Stimulated activated effector memory CD8-positive, alpha-beta T cell treated with anti-CD3 and anti-CD28 coated beads, Interleukin-12 subunit alpha, Interleukin-12 subunit beta, amount 100 ng/mL, for 72 hours (primary cell): ENCODE data around the gene SEPTIN1.

ENCODE experiments used
- ATAC-seq: fragments of 150-1000 bp; cut with Tn5 transposase; 2 replicates; pipeline ENCODE4 v1.10.0; 2021
- DNase-seq, 2 donors: peaks; one replicate each; pipeline ENCODE4 v3.0.0; 2021 to 2022; ENCODE audit warnings: low spot score in 2 of 2
- H3K27ac Mint-ChIP-seq: one replicate; pipeline ENCODE4 v1.8.0; 2022; ENCODE audit warnings: mild to moderate bottlenecking, mixed read lengths
- H3K36me3 Mint-ChIP-seq: one replicate; pipeline ENCODE4 v1.8.0; 2022; ENCODE audit warnings: mild to moderate bottlenecking, mixed read lengths
- H3K4me1 Mint-ChIP-seq: one replicate; pipeline ENCODE4 v1.8.0; 2022; ENCODE audit warnings: mixed read lengths
- H3K4me3 Mint-ChIP-seq: one replicate; pipeline ENCODE4 v1.8.0; 2022; ENCODE audit warnings: mild to moderate bottlenecking, mixed read lengths
- H3K9me3 Mint-ChIP-seq: one replicate; pipeline ENCODE4 v1.8.0; 2022; ENCODE audit warnings: mixed read lengths

The SEPTIN1 gene

DNA sequence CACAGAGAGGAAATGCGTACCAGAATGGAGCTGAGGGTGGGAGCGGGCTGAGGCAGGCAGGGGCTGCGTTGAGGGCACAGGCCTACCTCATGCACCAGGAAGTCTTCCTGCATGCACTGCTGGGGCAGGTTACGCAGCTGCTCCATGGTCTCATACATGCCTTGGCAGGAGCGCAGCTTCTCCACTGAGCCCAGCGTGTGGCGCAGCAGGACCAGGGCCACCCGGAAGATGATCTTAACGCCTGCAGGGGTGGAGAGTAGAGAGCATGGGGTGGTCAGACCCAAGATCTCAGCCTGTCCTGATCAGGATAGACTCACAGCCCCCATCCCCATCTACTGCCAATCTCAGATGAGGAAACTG is 23.8 kb downstream of the SEPTIN1 start:
- Mint-ChIP-seq H3K4me3 (no peak overlapping the region), H3K36me3 (peaks cover 83% of the 10 kb centered on the region), H3K4me1 (peaks cover 46% of the 10 kb centered on the region), H3K9me3 (no peaks in the 10 kb centered on the region), H3K27ac (peak overlapping the region; percentile 34)
- DNase-seq (no peak), ATAC-seq (no peak)

DNA sequence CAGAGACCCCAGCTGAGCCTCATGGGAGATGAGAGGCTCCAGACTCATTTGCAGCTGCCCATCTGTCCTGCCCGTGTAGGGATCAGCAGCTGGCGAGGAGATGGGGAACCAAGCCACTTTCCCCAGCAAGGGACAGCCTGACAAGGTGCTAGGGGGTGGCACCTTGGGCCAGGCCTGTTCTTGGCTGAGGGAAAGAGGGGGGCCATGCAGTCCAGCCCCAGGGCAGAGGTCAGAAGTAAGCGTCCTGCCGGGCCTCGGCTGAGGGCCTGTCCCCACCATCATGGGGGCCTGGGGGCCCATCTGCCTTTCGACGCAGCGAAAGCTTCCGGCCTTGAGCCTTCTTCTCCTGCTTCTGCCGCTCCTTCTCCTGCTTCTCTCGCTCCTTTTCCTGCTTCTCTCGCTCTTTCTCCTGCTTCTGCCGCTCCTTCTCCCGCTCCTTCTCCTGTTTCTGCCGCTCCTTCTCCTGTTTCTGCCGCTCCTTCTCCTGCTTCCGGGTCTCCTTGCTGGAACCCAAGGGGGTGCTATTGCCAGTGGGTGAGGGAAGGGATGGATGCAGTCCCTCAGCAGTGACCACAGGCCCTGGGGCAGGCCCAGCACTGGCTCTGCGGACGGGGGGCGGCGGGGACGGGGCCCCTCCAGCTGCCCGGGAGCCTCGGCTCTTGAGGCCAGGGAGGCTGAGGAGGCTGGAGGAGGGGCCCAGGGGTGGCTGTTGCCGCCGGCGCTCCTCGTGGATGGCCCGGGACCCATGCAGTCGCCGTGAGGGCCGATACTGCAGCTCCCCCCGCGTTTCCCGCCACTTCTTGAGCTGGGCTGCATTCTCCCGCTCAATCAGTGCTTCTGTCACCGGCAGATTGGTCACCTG is 24.4 kb downstream of the SEPTIN1 start:
- Mint-ChIP-seq H3K4me1 (peaks cover 53% of the 10 kb centered on the region), H3K36me3 (peaks cover 83% of the 10 kb centered on the region), H3K9me3 (no peaks in the 10 kb centered on the region), H3K27ac (no peak overlapping the region), H3K4me3 (no peak overlapping the region)
- DNase-seq (no peak), ATAC-seq (no peak)

DNA sequence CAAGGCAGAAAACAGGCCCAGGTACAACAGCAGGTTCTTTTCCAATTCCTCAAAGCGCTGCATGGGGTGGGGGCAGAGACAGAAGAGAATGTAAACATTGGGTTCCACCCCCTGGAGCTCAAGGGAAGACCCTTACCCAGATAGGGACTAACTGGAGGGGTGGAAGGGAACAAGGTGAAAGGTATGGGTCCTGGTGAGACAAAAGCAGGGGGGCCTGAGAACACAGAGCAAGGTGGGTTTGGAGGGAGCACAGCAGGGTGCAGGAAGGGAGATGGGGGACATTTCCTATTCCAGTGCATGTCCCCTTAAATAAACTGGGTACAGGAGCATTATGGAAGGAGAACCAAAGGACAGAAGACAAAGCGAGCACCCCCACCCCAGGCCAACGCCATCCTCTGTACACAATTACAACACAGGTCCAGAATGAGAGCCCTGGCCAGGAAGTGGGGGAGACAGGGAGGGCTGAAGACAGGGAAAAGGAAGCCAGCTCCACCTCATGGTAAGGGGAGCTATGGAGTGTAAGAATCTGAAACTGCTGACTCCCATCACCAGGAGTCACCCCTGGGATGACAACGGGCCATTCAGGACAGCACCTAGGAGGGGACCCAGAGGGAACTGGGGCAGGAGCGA is 25.2 kb downstream of the SEPTIN1 start:
- Mint-ChIP-seq H3K4me1 (peaks cover 60% of the 10 kb centered on the region), H3K9me3 (no peaks in the 10 kb centered on the region), H3K36me3 (peaks cover 83% of the 10 kb centered on the region), H3K4me3 (no peak overlapping the region), H3K27ac (peak overlapping the region; percentile 97)
- ATAC-seq (no peak), DNase-seq (no peak)

DNA sequence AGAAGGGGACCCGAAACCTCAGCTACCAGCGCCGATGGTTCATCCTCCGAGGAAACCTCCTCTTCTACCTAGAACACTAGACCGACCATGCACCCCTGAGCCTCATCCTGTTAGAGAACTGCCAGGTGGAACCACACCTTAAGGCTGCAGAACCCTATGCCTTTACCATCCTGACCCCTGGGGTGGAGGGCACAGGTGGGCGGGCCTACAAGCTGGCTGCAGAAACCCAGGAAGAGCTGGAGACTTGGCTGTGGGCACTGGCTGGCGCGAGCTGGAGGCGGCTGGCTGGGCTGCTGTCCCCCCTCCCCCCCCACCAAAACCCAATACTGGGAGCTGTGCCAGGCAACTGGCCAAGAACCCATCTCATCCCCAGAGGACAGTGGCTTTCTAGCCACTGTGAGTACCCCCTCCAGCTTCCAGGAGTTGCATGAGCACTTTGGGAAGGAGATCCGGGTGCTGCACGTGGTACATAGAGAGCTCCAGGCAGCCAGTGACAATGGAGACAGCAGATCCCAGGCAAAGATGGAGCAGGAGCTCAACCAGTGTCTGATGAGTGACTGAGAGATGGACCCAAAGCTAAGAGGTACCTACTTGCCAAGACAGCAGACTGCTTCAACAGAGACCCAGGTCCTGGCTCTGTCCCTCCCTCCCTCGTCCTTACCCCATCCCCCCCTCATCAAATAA is 25.8 kb downstream of the SEPTIN1 start:
- no peaks in the 10 kb centered on the region for H3K9me3 Mint-ChIP-seq
- H3K4me1 Mint-ChIP-seq: peaks cover 67% of the 10 kb centered on the region
- H3K27ac Mint-ChIP-seq: peak overlapping the region; percentile 97
- peaks cover 83% of the 10 kb centered on the region for H3K36me3 Mint-ChIP-seq
- peak overlapping the region; percentile 93 for H3K4me3 Mint-ChIP-seq
- no peak for ATAC-seq
- DNase-seq: no peak

DNA sequence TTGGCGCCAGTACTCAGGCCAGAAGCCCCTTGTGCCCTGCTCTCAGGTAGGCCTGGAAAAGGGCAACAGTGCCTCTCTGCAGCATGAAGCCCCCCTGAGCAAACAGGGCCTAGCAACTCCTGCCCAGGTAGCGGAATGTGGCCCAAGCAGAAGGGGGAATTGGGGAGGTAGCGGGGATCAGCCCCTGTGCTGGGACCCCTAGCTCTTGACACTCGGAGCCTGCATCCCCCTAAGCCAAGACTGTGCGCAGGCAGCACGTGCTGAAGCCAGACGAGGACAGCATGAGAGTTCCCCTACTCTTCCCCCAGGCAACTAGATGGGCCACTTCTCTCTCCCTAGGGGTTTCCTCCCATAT is 26.4 kb downstream of the SEPTIN1 start:
- Mint-ChIP-seq H3K27ac (peak overlapping the region; percentile 97), H3K4me3 (peak overlapping the region; percentile 93), H3K36me3 (peaks cover 83% of the 10 kb centered on the region), H3K9me3 (no peaks in the 10 kb centered on the region), H3K4me1 (peaks cover 73% of the 10 kb centered on the region)
- DNase-seq (no peak), ATAC-seq (no peak)

DNA sequence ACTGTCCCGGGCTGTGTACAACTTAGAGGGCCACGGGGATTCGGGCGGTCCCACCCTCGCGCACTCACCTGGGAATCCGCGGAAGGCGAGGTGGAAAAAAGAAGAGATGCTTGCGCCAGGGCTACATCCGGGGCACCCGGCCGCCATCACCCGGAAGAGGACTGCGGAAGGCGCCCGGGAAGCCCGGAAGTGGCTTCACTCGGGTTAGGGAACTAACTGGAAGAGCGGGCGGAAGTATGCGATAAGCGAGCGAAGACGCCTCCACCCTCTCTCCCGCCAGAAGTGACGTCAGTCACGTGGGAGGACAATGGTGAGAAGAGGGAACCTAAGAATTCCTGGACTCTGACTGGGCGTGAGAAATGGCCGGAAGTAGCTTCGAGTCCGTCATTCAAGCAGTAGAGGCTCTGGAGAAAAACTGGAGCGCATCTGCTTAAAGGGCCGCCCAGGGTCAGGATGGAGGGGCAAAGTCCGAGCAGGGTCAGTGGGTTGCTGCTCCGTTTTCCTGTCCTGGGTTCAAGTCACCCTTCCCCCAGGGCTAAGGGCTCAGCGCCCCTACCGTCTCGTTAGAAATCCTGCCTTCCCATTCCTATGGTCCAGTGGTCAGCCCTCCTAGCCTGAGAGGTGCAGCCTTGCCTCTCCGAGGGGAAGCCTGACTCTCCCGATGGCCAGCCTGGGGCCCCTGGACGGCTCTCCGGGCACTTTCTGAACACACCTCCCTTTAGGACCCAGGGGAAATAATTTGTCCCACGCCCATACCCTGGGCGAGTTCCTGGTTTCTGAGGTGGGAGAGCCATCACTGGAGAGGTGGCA is 27.0 kb downstream of the SEPTIN1 start, which contains the start of gene CD2BP2:
Gene CD2BP2, minus strand, starts transcription at position 165 of the 810 bp plus-strand sequence. CDS start 627 bp downstream, outside the sequence.
- peaks cover 84% of the 10 kb centered on the region for H3K36me3 Mint-ChIP-seq
- peak; percentile 71 for ATAC-seq
- H3K9me3 Mint-ChIP-seq: no peaks in the 10 kb centered on the region
- peak within 1 kb of the TSS; percentile 93 for H3K4me3 Mint-ChIP-seq
- H3K27ac Mint-ChIP-seq: peak within 1 kb of the TSS; percentile 97
- H3K4me1 Mint-ChIP-seq: peaks cover 75% of the 10 kb centered on the region
- DNase-seq: peak; percentile 78 to 93

DNA sequence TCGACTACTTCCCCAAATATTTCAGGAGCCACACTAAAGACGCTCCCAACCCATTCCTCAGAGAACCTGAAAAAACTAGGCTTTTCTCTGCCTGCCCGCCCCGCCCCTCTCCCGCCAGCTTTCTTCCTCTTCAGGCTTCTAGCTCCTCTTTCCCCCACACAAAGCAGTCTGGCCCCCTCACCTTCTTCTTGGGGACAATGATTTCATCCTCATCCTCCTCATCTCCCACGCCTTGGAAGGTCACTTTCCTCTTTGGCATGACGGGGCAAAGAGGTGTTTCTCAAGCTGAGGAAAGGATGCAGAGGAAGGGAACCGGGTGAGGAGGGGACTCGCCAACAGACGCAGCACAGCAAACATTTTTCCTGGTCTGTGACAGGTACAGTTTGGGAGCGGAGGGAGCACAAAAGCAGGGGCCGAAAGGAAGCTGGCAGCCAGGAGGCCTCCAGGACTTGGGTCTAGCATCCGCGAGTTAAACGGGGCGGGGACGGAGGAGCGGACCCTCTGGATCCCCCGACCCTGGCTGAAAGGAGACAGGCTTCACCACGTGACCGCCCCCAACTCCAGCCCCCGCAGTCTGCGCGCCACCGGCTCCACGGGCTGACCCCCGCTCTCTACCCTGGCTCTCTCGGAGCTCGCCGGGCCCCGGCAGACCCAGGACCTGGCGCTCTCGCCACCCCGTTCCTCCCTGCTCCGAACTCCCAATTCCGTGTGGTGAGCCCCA is 27.8 kb downstream of the SEPTIN1 start:
- peaks cover 78% of the 10 kb centered on the region for H3K4me1 Mint-ChIP-seq
- peak; percentile 17 for ATAC-seq
- no peaks in the 10 kb centered on the region for H3K9me3 Mint-ChIP-seq
- no peak for DNase-seq
- peaks cover 84% of the 10 kb centered on the region for H3K36me3 Mint-ChIP-seq
- H3K27ac Mint-ChIP-seq: peak overlapping the region; percentile 97
- H3K4me3 Mint-ChIP-seq: peak overlapping the region; percentile 93

DNA sequence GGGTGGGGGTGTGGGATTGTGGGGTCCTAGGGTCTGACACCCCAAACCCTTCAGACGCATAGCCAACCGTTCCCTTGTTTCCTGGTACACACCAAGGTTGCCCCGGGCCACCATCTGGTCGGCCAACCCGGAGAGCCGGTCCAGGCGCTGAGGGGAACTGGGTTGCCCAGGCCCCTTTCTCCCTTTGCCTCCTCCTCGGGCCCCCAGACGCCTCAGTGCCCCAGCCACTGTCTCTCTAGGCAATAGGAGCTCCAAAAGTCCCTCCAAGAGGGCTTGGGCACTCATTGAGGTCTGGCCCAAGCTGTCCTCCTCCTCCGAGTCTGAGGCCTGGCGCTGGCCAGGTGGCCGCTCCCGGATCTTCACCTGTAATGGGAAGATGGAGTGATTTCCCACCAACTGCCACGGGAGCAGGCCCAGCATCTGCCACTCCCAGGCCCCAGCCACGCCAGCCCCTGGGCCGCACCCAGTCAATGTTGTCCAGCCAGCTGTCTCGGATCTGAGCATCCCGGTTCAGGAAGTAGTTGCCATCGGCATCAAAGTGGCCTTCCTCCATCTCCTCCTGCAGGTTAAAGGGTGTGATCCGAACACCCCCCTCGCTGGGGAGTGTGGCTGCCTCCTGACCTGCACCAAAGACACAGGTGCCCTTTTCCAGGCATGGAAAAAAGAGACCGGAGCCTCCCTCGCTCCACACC is 28.8 kb downstream of the SEPTIN1 start:
- H3K4me3 Mint-ChIP-seq: peak overlapping the region; percentile 93
- H3K4me1 Mint-ChIP-seq: peaks cover 87% of the 10 kb centered on the region
- no peaks in the 10 kb centered on the region for H3K9me3 Mint-ChIP-seq
- DNase-seq (no peak), ATAC-seq (no peak)
- H3K36me3 Mint-ChIP-seq: peaks cover 85% of the 10 kb centered on the region
- peak overlapping the region; percentile 97 for H3K27ac Mint-ChIP-seq

DNA sequence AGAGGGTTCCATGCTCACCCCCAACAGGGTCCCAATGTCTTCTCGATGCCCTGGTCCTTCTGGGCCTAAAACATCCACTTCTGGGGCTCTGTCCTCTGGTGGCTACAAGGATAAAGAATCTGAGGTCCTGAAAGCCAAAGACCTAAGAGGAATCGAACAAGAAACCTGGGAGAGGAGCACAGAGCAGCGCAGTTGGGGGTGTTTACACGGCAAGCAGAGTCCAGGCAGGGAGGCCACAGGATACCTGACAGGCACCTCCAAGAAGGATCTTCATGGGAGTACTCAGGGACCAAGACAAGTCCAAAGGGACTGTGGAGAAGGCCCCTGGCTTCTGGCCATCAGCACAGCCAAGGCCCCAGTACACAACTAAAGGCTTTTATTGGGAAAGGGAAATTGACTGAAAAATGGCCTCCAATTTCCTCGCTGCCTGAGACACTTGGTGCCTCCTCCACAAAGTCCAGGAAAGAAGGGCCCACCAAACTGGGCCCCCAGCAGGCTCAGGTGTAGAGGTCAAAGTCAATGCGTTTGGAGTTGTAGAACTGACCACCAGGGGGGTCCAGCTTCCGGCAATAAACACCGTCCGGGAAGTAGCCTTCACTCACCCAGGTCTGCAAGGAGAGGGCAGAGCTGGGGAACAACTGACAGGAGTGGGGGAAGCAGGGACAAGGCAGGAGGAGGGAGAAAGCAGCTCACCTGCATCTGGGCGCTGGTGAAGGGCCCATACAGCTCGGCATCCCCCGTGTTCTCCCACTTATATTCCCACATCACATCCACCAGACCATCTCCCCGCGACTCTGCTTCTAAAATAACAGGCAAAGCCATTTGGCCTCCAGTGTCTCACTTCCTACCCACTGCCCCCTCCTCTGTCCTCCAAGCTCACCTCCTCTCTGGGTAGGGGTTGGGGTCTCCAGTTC is 29.6 kb downstream of the SEPTIN1 start:
- peak overlapping the region; percentile 97 for H3K27ac Mint-ChIP-seq
- DNase-seq: no peak
- H3K4me3 Mint-ChIP-seq: peak overlapping the region; percentile 42
- no peak for ATAC-seq
- H3K4me1 Mint-ChIP-seq: peaks cover 87% of the 10 kb centered on the region
- H3K36me3 Mint-ChIP-seq: peaks cover 84% of the 10 kb centered on the region
- no peaks in the 10 kb centered on the region for H3K9me3 Mint-ChIP-seq

DNA sequence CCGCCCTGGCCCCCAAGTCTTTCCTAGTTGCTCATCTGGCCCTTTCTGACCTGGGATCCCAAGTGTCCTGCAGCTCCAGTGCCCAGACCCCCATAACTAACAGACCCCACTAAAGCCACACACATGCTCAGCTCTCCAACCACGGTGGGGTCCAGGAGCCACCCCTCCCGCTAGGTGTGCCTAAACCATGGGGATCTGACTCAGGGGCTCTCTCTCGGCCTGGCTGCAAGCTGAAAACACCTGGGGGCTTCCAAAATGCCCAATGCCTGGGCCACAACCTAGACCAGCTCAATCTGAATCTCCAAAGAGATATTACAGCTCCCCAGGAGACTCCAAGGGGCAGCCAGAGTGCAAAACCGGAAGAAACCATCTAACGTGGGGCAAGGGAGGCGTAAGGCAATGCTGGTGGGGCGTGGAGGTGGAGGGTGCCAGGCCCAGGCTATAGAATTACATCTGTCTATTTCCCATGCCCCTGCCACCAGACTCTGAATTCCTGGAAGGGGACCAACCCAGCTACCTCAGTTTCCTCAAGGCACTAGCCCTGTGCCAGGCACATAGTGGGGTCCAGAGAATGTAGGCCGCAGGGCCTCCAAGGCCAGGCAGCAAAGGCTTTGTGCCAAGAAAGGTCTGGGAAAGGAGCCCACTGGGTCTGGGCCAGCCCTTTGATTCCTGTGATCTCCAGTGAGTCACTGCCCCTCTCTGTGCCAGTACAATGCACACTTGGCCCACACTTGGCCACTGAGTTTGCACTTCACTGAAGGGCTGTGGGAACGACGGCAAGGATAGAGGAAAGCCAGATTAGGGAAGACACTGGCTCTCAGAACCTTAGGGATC is 30.6 kb downstream of the SEPTIN1 start:
- DNase-seq (no peak), ATAC-seq (no peak)
- peaks cover 79% of the 10 kb centered on the region for H3K4me1 Mint-ChIP-seq
- no peaks in the 10 kb centered on the region for H3K9me3 Mint-ChIP-seq
- H3K27ac Mint-ChIP-seq: peak overlapping the region; percentile 97
- peaks cover 78% of the 10 kb centered on the region for H3K36me3 Mint-ChIP-seq
- peak overlapping the region; percentile 42 for H3K4me3 Mint-ChIP-seq

DNA sequence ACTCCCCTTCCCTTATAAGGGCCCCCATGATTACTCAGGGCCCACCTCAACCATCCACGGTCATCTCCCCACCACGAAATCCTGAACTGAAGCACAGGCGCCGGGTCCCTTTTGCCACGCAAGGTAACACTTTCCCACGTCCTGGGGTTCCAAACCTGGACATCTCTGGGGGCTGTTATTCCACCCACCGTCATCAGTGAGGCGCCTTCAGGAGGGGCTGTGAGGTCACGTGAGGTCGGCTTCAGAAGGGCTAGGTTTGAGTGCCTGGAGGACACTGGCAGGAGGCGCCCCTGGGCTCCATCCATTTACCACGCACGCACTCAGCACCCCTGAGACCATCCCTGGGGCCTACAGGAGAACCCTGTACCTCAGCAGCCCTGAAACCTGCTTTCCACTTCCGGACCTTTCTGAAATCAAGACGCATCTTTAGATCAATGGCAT is 31.3 kb downstream of the SEPTIN1 start:
- no peaks in the 10 kb centered on the region for H3K9me3 Mint-ChIP-seq
- H3K36me3 Mint-ChIP-seq: peaks cover 73% of the 10 kb centered on the region
- H3K27ac Mint-ChIP-seq: peak overlapping the region; percentile 97
- H3K4me3 Mint-ChIP-seq: peak overlapping the region; percentile 42
- H3K4me1 Mint-ChIP-seq: peaks cover 71% of the 10 kb centered on the region
- DNase-seq (no peak), ATAC-seq (no peak)

DNA sequence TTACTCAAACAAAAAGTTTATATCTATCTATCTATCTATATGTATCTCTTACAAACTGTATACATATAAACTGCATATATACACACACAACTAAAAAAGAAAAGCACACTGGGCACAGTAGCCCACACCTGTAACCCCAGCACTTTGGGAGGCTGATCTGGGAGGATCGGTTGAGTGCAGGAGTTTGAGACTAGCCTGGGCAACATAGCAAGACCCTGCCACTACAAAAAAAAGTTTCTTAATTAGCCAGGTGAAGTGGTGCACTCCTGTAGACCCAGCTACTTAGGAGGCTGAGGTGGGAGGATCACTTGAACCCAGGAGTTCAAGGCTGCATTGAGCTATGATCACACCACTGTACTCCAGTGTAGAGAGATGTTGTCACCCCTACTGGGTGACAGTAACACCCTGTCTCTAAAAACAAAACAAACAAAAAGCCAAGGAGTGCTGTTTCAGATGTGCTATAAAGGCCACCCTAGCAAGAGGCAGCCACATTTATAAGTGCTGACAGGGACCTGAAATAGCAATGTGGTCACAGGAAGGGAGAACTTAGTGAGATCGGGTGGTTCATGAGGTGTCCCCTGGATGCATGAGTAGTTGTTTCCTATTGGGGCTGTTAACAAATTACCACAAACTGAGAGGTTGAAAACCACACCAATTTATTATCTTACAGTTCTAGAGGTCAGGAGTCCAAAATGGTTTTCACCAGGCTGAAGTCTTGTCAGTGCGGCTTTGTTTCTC is 32.1 kb downstream of the SEPTIN1 start:
- ATAC-seq (peak; percentile 93), DNase-seq (peak in 1 of 2 donors; percentile 77)
- Mint-ChIP-seq H3K27ac (peak overlapping the region; percentile 97), H3K36me3 (peaks cover 66% of the 10 kb centered on the region), H3K4me1 (peaks cover 64% of the 10 kb centered on the region), H3K4me3 (peak overlapping the region; percentile 42), H3K9me3 (no peaks in the 10 kb centered on the region)
